ENCODE data around the gene NEK1. TPM values are rescaled to one million over a fixed set of nuclear protein-coding genes. Genes with fewer than 3 reads are reported as not detected.
"Not testable (repeated sequence)": the region's sequence is repeated elsewhere in the genome, so short reads cannot be mapped to it uniquely, and the experiment has no call there.

The NEK1 gene
- total RNA-seq, 1 donor from 2014 or later = 13.0 TPM

DNA sequence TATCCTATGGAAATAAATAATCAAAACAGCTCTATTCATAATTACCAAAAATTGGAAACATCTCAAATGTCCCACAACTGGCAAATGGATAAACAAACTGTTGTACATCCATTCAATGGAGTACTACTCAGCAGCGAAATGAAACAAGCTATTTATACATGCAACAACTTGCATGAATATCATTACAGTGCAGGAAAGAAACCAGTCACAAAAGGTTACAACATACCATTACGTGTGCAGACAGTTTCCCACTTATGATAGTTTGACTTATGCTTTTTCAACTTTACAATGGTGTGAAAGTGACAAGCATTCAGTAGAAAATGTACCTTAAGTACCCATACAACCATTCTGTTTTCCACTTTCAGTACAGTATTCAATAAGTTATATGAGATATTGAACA is 82.3 kb downstream of the NEK1 start:
- peaks cover 39% of the 10 kb centered on the region for H3K36me3 Mint-ChIP-seq (ENCODE audit: low read depth)
- no peak for DNase-seq (ENCODE audit: low read depth, low spot score)
- H3K9me3 Mint-ChIP-seq = no peaks in the 10 kb centered on the region
- no peaks in the 10 kb centered on the region for H3K27me3 Mint-ChIP-seq (ENCODE audit: low read depth)
- no peak overlapping the region for H3K4me3 Mint-ChIP-seq
- H3K4me1 Mint-ChIP-seq = no peaks in the 10 kb centered on the region
- no peak overlapping the region for H3K27ac Mint-ChIP-seq (ENCODE audit: unreplicated experiment)
- no peak for TF ChIP-seq CTCF (conservative IDR thresholded peaks at IDR 0.05)

DNA sequence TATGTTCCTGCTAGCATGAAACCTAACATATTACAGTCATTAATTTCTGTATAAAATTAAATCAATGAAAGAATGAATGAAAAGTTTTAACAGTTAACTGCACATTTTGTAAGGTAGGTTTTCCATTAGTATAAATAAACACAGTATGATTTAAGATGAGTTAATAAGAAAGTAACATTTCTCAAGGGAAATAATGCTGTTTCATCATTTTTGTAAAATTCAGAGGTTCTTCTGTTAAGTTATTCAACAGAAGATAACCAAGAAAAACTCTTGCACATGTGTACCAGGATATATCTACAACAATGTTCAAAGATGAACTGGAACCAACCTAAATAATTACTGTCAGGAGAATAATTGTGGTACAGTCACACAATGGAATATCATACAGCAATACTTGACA is 88.6 kb downstream of the NEK1 start:
- no peak for DNase-seq (ENCODE audit: low read depth, low spot score)
- Mint-ChIP-seq H3K36me3 (ENCODE audit: low read depth) (peaks cover 28% of the 10 kb centered on the region), H3K27ac (ENCODE audit: unreplicated experiment) (no peak overlapping the region), H3K9me3 (peaks cover 7% of the 10 kb centered on the region), H3K27me3 (ENCODE audit: low read depth) (no peaks in the 10 kb centered on the region), H3K4me3 (no peak overlapping the region), H3K4me1 (no peaks in the 10 kb centered on the region)
- TF ChIP-seq CTCF (conservative IDR thresholded peaks at IDR 0.05) = no peak

DNA sequence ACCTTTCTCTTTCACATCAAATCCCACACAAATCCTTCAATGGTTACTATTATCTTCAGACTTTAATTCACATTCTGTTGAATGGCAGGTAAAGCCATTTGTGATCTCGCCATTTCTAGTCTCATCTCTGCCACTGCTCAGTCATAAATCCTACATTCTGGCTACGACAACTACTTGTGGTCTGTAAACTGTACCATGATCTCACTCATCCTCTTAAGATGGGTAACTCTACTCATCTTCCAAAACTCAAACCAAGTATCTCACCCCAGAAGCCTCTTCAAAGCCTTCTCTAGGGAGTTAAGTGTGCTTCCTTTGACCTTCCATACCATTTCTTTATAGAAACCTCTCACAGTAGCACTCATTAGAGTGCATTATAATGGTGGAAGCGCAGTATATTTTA is 101.8 kb downstream of the NEK1 start:
- Mint-ChIP-seq H3K4me1 (no peaks in the 10 kb centered on the region), H3K9me3 (peaks cover 6% of the 10 kb centered on the region), H3K36me3 (ENCODE audit: low read depth) (peaks cover 6% of the 10 kb centered on the region), H3K27ac (ENCODE audit: unreplicated experiment) (no peak overlapping the region), H3K4me3 (no peak overlapping the region), H3K27me3 (ENCODE audit: low read depth) (no peaks in the 10 kb centered on the region)
- TF ChIP-seq CTCF (conservative IDR thresholded peaks at IDR 0.05) = no peak
- no peak for DNase-seq (ENCODE audit: low read depth, low spot score)

DNA sequence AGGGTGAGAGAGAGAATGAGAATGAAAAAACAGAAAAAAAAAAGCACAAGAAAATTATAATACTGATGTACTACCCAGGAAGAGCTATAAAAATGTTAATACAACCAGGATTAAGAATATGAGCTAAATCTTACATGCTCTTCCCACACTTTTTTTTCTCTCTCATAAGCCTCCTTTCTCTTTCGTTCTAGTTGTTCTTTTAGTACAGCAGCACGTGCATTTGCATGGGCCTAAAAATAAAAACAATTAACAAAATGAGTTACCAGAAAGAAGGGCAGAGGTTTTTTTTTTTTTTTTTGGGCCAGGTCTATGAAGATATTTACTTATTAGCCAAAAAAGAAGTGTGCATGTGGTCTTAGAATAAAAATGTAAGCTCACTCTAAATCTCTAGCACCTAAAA is 105.5 kb downstream of the NEK1 start:
- Mint-ChIP-seq H3K9me3 (peaks cover 21% of the 10 kb centered on the region), H3K4me1 (no peaks in the 10 kb centered on the region), H3K4me3 (no peak overlapping the region), H3K27me3 (ENCODE audit: low read depth) (no peaks in the 10 kb centered on the region), H3K36me3 (ENCODE audit: low read depth) (peaks cover 32% of the 10 kb centered on the region), H3K27ac (ENCODE audit: unreplicated experiment) (no peak overlapping the region)
- no peak for DNase-seq (ENCODE audit: low read depth, low spot score)
- no peak for TF ChIP-seq CTCF (conservative IDR thresholded peaks at IDR 0.05)

- H3K36me3 Mint-ChIP-seq (ENCODE audit: low read depth) = peaks cover 74% of the 10 kb centered on the region
- H3K27ac Mint-ChIP-seq (ENCODE audit: unreplicated experiment); H3K4me3 Mint-ChIP-seq; H3K4me1 Mint-ChIP-seq; H3K27me3 Mint-ChIP-seq (ENCODE audit: low read depth); DNase-seq (ENCODE audit: low read depth, low spot score): not testable (repeated sequence)
- H3K9me3 Mint-ChIP-seq = peaks cover 44% of the 10 kb centered on the region
Observed at GRCh38 chr4:169499907-169500306, 112.5 kb downstream of the NEK1 start.

DNA sequence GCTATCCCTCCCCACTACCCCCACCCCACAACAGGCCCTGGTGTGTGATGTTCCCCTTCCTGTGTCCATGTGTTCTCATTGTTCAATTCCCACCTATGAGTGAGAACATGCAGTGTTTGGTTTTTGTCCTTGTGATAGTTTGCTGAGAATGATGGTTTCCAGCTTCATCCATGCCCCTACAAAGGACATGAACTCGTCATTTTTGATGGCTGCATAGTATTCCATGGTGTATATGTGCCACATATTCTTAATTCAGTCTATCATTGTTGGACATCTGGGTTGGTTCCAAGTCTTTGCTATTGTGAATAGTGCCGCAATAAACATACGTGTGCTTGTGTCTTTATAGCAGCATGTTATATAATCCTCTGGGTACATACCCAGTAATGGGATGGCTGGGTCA is 118.1 kb downstream of the NEK1 start:
- H3K9me3 Mint-ChIP-seq = peaks cover 21% of the 10 kb centered on the region
- not testable (repeated sequence) for DNase-seq (ENCODE audit: low read depth, low spot score); H3K4me1 Mint-ChIP-seq; H3K27me3 Mint-ChIP-seq (ENCODE audit: low read depth); H3K27ac Mint-ChIP-seq (ENCODE audit: unreplicated experiment); H3K4me3 Mint-ChIP-seq
- H3K36me3 Mint-ChIP-seq (ENCODE audit: low read depth) = peaks cover 52% of the 10 kb centered on the region

DNA sequence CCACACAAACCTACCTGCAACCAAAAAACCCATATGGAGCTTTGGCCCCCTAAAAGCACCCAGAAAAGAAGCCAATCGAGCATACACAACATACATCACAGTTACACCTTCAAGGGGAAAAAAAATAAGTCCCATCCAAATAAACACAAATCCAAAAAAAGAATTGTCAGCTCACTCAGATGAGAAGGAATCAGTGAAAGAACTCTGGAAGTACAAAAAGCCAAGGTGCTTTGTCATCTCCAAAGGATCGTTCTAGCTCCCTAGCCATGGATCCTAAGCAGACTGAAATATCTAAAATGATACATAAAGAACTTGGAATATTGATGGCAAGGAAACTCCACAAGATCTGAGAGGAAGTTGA is 119.2 kb downstream of the NEK1 start:
- H3K4me1 Mint-ChIP-seq = no peaks in the 10 kb centered on the region
- no peak for TF ChIP-seq CTCF (conservative IDR thresholded peaks at IDR 0.05)
- peaks cover 41% of the 10 kb centered on the region for H3K36me3 Mint-ChIP-seq (ENCODE audit: low read depth)

More for the DNA sequence above, 119.2 kb downstream of the NEK1 start:
- H3K9me3 Mint-ChIP-seq = peaks cover 15% of the 10 kb centered on the region
- H3K4me3 Mint-ChIP-seq = no peak overlapping the region
- DNase-seq (ENCODE audit: low read depth, low spot score) = no peak
- no peak overlapping the region for H3K27ac Mint-ChIP-seq (ENCODE audit: unreplicated experiment)
- H3K27me3 Mint-ChIP-seq (ENCODE audit: low read depth) = no peaks in the 10 kb centered on the region
